Erythroblast (primary cell): ENCODE data around the gene STOML2.

Experiments used
- GATA1 ChIP-seq: IDR thresholded peaks from 2 replicates; pipeline ENCODE4 v1.6.1; 2011; ENCODE audit warnings: low read depth, mild to moderate bottlenecking, control low read depth, low read length, moderate library complexity
- POLR2A ChIP-seq: IDR thresholded peaks from 2 replicates; pipeline ENCODE4 v1.6.1; 2011; ENCODE audit warnings: mild to moderate bottlenecking, low read length

DNA sequence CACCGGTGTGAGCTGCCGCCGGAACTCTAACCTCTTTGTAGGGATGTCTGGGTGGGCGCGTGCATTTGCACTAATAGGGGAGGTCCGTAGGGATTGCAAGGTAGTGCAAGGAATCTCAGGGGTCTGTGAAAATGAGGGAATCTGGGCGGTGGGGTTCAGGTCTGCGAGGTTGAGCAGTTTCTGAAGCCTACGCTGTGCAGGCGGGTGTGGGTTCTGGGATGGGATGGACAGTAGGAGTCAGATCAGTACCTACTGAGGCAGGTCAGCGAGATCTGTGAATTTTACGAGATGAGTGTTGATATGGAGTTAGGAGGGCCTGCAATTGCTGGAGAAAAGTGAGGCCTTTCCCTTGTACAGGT, 13.6 kb upstream of the STOML2 start:
- no peak for TF ChIP-seq POLR2A
- no peak for TF ChIP-seq GATA1
